ENCODE measurements around the gene EXOC3L4. TPM values are rescaled to one million over a fixed set of nuclear protein-coding genes. Genes with fewer than 3 reads are reported as not detected.
"Not testable (repeated sequence)": the region's sequence is repeated elsewhere in the genome, so short reads cannot be mapped to it uniquely, and the experiment has no call there.

Gene EXOC3L4
- total and polyA plus RNA-seq, 9 of the 15 experiments (the other 6 are each of a cell fraction or from before 2014, with no cell fraction given), result 0.10 to 6.7 (median 0.98) TPM; not detected in 1

GRCh38 chr14:103045371-103045869 is 49.1 kb upstream of the EXOC3L4 start (continued):
- TF ChIP-seq NFXL1 (CRISPR knock-in tag; IDR thresholded peaks at IDR 0.05) (no peak), SLC30A9 (CRISPR knock-in tag; IDR thresholded peaks at IDR 0.05) (no peak), ZNF830 (CRISPR knock-in tag; IDR thresholded peaks at IDR 0.05) (no peak), POLR2AphosphoS2 (IDR thresholded peaks at IDR 0.05; ENCODE audit: low read length) (no peak), PBX2 (CRISPR knock-in tag; IDR thresholded peaks at IDR 0.05; ENCODE audit: low read depth) (no peak), PBX2 (tag; conservative IDR thresholded peaks at IDR 0.05; ENCODE audit: low read depth) (no peak)

- H3K36me3 ChIP-seq (ENCODE audit: control insufficient read depth, insufficient read depth, low read length); BruUV-seq (replicated peaks); H3K27ac ChIP-seq (ENCODE audit: extremely low read depth, low read depth, low read length); H3K9me3 ChIP-seq (replicated peaks; ENCODE audit: control insufficient read depth, insufficient read depth, low read depth, low read length); H3K9ac ChIP-seq (ENCODE audit: insufficient read depth in 1 of 2, low read depth in 2 of 2, low read length in 2 of 2); H2AFZ ChIP-seq (ENCODE audit: low read depth, low read length); FAIRE-seq; H3K4me3 ChIP-seq; POLR2A ChIA-PET; H3K4me1 ChIP-seq (replicated peaks in 1 of 2; ENCODE audit: control insufficient read depth in 2 of 2, insufficient read depth in 2 of 2, low read length in 2 of 2); H3K27me3 ChIP-seq (ENCODE audit: control insufficient read depth in 2 of 2, insufficient read depth in 2 of 2, low read length in 2 of 2); H3K9me1 ChIP-seq (ENCODE audit: control insufficient read depth, insufficient read depth, low read length); ATAC-seq; CTCF ChIA-PET (ENCODE audit: low intra/inter-chr PET ratio); H3K4me2 ChIP-seq (ENCODE audit: insufficient read depth, low read length); in situ Hi-C loops (cut with MboI); DNase-seq (ENCODE audit: extremely low read depth in 1 of 4, low spot score in 3 of 4); H4K20me1 ChIP-seq (replicated peaks; ENCODE audit: control insufficient read depth, insufficient read depth, low read length); intact Hi-C loops (cut with micrococcal nuclease): not testable (repeated sequence)
- peaks cover 23% of the 10 kb centered on the region; the same call in 2 of the 3 replicates for H3K79me2 ChIP-seq (ENCODE audit: control insufficient read depth, insufficient read depth, low read length)
- 88% methylated on average over 6 of the region's 8 CpGs for WGBS (ENCODE audit: insufficient coverage, low coverage, missing lambda C conversion rate)
Measured at GRCh38 chr14:103047453-103047852, 47.1 kb upstream of the EXOC3L4 start.
